OCI-LY7 (cell line): ENCODE data around the gene PEX3. TPM values are rescaled to one million over a fixed set of nuclear protein-coding genes. Genes with fewer than 3 reads are reported as not detected.
"Not testable (repeated sequence)": the region's sequence is repeated elsewhere in the genome, so short reads cannot be mapped to it uniquely, and the experiment has no call there.

Source experiments
- BruUV-seq: library from RNA; stranded (reverse); fragments of 400-500 nt; replicated peaks from 2 replicates; lab custom pipeline; 2021; lab: Mats Ljungman, UMichigan
- CTCF ChIA-PET: fragments of 300-600 bp; sonication (Branson Sonifier 250); formaldehyde crosslinking; loops from one replicate; lab custom pipeline; 2022; ENCODE audit warnings: antibody characterized with exemption; ENCODE audit not compliant: unreplicated experiment; lab: Charles Lee
- POLR2A ChIA-PET: fragments of 300-600 bp; sonication (Branson Sonifier 250); formaldehyde crosslinking; loops from one replicate; lab custom pipeline; 2022; ENCODE audit warnings: antibody characterized with exemption; lab: Charles Lee
- DNase-seq: peaks from one replicate; pipeline ENCODE4 v3.0.0-alpha.2; 2015; ENCODE audit warnings: low spot score
- H2AFZ ChIP-seq: fragments of 200-600 bp; sonication (generic), shearing (Covaris generic); 2 replicates; pipeline ENCODE4 v1.6.1; 2014; ENCODE audit warnings: mild to moderate bottlenecking, antibody characterized with exemption, low read length, moderate library complexity
- H3K27ac ChIP-seq: fragments of 200-600 bp; sonication (generic); 2 replicates; pipeline ENCODE4 v1.5.1; 2014; ENCODE audit warnings: mixed run types, low read depth, mild to moderate bottlenecking, moderate library complexity, low read length, inconsistent platforms; ENCODE audit not compliant: poor library complexity, severe bottlenecking
- H3K36me3 ChIP-seq: fragments of 200-600 bp; sonication (generic); 2 replicates; pipeline ENCODE4 v1.6.1; 2014; ENCODE audit warnings: mild to moderate bottlenecking, antibody characterized with exemption, low read length, moderate library complexity, mixed read lengths; ENCODE audit not compliant: insufficient read depth
- H3K4me1 ChIP-seq: fragments of 200-600 bp; sonication (generic); 2 replicates; pipeline ENCODE4 v1.5.1; 2014; ENCODE audit warnings: mild to moderate bottlenecking, low read length; ENCODE audit not compliant: insufficient read depth, poor library complexity, severe bottlenecking
- H3K4me2 ChIP-seq: fragments of 200-600 bp; sonication (generic); 2 replicates; pipeline ENCODE4 v1.6.1; 2014; ENCODE audit warnings: mild to moderate bottlenecking, low read length
- H3K4me3 ChIP-seq: fragments of 200-600 bp; sonication (generic); 2 replicates; pipeline ENCODE4 v1.5.1; 2014; ENCODE audit warnings: mild to moderate bottlenecking, low read depth, low read length; ENCODE audit not compliant: poor library complexity, severe bottlenecking
- H3K79me2 ChIP-seq: fragments of 200-600 bp; sonication (generic); 2 replicates; pipeline ENCODE4 v1.6.1; 2016; ENCODE audit warnings: low read depth, mild to moderate bottlenecking, low read length, moderate library complexity, mixed read lengths; ENCODE audit not compliant: insufficient read depth
- H3K9me2 ChIP-seq: fragments of 200-600 bp; sonication (generic); 2 replicates; pipeline ENCODE4 v1.6.1; 2016; ENCODE audit warnings: mild to moderate bottlenecking, low read length, mixed read lengths; ENCODE audit not compliant: insufficient read depth
- H3K9me3 ChIP-seq: fragments of 200-600 bp; sonication (generic); 2 replicates; pipeline ENCODE4 v1.6.1; 2014; ENCODE audit warnings: mild to moderate bottlenecking, mixed run types, low read length, mixed read lengths
- H4K20me1 ChIP-seq: fragments of 200-600 bp; sonication (generic); 2 replicates; pipeline ENCODE4 v1.6.1; 2014; ENCODE audit warnings: mild to moderate bottlenecking, antibody characterized with exemption, low read length, moderate library complexity, mixed read lengths; ENCODE audit not compliant: insufficient read depth
- CTCF ChIP-seq: fragments of 200-600 bp; sonication (generic); conservative IDR thresholded peaks from 2 replicates; pipeline ENCODE4 v1.5.1; 2014; ENCODE audit warnings: mild to moderate bottlenecking, antibody characterized with exemption, low read length, moderate library complexity, mixed read lengths
- EZH2phosphoT487 ChIP-seq: fragments of 200-600 bp; sonication (generic); IDR thresholded peaks from 2 replicates; pipeline ENCODE4 v1.6.1; 2018; ENCODE audit warnings: low read depth, borderline replicate concordance, mild to moderate bottlenecking, mixed run types, antibody characterized with exemption, low read length, moderate library complexity, mixed read lengths
- intact Hi-C: fragments of 100-400 bp; cut with micrococcal nuclease; formaldehyde crosslinking; loops from one replicate; pipeline ENCODE4 v1.10.0; 2022; ENCODE audit not compliant: unreplicated experiment
- total RNA-seq, 2 experiments: library from RNA; depleted of rRNA in 1 of 2; stranded (reverse); fragments of >200 nt in 1 of 2; shearing (Covaris generic) in 1 of 2; gene quantifications; 2 replicates each; pipeline ENCODE4 v1.2.3, GENCODE V29; 2014 to 2022

PEX3 gene
- total RNA-seq, 2 experiments from 2014 or later = 14.8 to 27.0 TPM

- Histone ChIP-seq H3K4me3 (no peak overlapping the region), H3K79me2 (peaks cover 27% of the 10 kb centered on the region; the same call in 1 of the 2 replicates), H4K20me1 (peaks cover 3% of the 10 kb centered on the region), H3K27ac (no peak overlapping the region), H3K4me1 (no peaks in the 10 kb centered on the region), H3K36me3 (peaks cover 74% of the 10 kb centered on the region), H3K9me2 (no peaks in the 10 kb centered on the region), H2AFZ (no peak overlapping the region), H3K9me3 (peaks cover 9% of the 10 kb centered on the region; the same call in 1 of the 2 replicates), H3K4me2 (no peak overlapping the region)
- intact Hi-C loops = no loop called here
- no TSS peak for BruUV-seq
- ChIA-PET POLR2A (interaction anchor here (0.6 to 1.1 kb wide), 4 partner anchors 9 to 721 kb away, joined by 3 to 5 read pairs (median 3); partner anchors contain the start of genes ADAT2 and PEX3), CTCF (interaction anchor here (0.6 kb wide), 2 partner anchors 20 to 100 kb away, joined by 3 to 4 read pairs; no protein-coding TSS in a partner anchor)
- TF ChIP-seq EZH2phosphoT487 = no peak
- TF ChIP-seq CTCF = no peak
- DNase-seq = no peak
Measured at GRCh38 chr6:143441680-143442545, 8.7 kb upstream of the PEX3 start.

- DNase-seq = no peak
- POLR2A ChIA-PET = interaction anchor here (0.6 to 1.1 kb wide), 3 partner anchors 11 to 1279 kb away, joined by 3 to 8 read pairs (median 3); no protein-coding TSS in a partner anchor
- peaks cover 66% of the 10 kb centered on the region for H3K36me3 ChIP-seq
- no peaks in the 10 kb centered on the region for H3K4me1 ChIP-seq
- no peak overlapping the region for H2AFZ ChIP-seq
- peaks cover 38% of the 10 kb centered on the region; the same call in 1 of the 2 replicates for H3K79me2 ChIP-seq
- no peak overlapping the region for H3K4me3 ChIP-seq
- no TSS peak for BruUV-seq
- H4K20me1 ChIP-seq = peaks cover 3% of the 10 kb centered on the region
- H3K9me3 ChIP-seq = peaks cover 9% of the 10 kb centered on the region; the same call in 1 of the 2 replicates
- H3K4me2 ChIP-seq = no peak overlapping the region
- intact Hi-C loops = no loop called here
- H3K27ac ChIP-seq = no peak overlapping the region
- no peaks in the 10 kb centered on the region for H3K9me2 ChIP-seq
- TF ChIP-seq EZH2phosphoT487 = no peak
- no peak for TF ChIP-seq CTCF
- CTCF ChIA-PET = interaction anchor here (0.6 kb wide), 1 partner anchor 392 kb away, joined by 3 read pairs; no protein-coding TSS in a partner anchor
Measured at GRCh38 chr6:143443096-143443495, 7.5 kb upstream of the PEX3 start.

- CTCF ChIA-PET, intact Hi-C loops, POLR2A ChIA-PET, DNase-seq, BruUV-seq, H3K27ac ChIP-seq, H2AFZ ChIP-seq, H3K9me2 ChIP-seq, H3K4me3 ChIP-seq, H4K20me1 ChIP-seq, H3K4me2 ChIP-seq, H3K9me3 ChIP-seq: not testable (repeated sequence)
- peaks cover 68% of the 10 kb centered on the region for H3K79me2 ChIP-seq
- H3K36me3 ChIP-seq = peaks cover 23% of the 10 kb centered on the region
- peaks cover 28% of the 10 kb centered on the region for H3K4me1 ChIP-seq
Measured at GRCh38 chr6:143447865-143448264, 2.7 kb upstream of the PEX3 start.
